CD4-positive, alpha-beta memory T cell (primary cell): ENCODE results near the gene ELL2. TPM values are rescaled to one million over a fixed set of nuclear protein-coding genes. Genes with fewer than 3 reads are reported as not detected.

Experiments
- CTCF ChIA-PET: fragments of 350-600 bp; sonication (Branson Sonifier 250); formaldehyde crosslinking; loops from one replicate; lab custom pipeline; 2021; ENCODE audit warnings: inconsistent platforms; ENCODE audit not compliant: partially characterized antibody; lab: Charles Lee
- POLR2A ChIA-PET: fragments of 350-600 bp; sonication (Branson Sonifier 250); formaldehyde crosslinking; loops from one replicate; lab custom pipeline; 2021; ENCODE audit not compliant: partially characterized antibody; lab: Charles Lee
- DNase-seq, 5 donors: peaks; one replicate each; pipeline versions ENCODE4 v3.0.0 to v3.0.0-alpha.2; 2020 to 2022; ENCODE audit warnings: mixed read lengths in 1 of 5
- H3K27ac ChIP-seq: one replicate; pipeline ENCODE4 v1.7.0; 2013; ENCODE audit warnings: low read depth, low read length
- H3K27me3 ChIP-seq: 2 replicates; pipeline ENCODE4 v1.7.0; 2013; ENCODE audit warnings: mild to moderate bottlenecking, low read length, moderate library complexity; ENCODE audit not compliant: insufficient read depth
- H3K36me3 ChIP-seq: 2 replicates; pipeline ENCODE4 v1.7.0; 2013; ENCODE audit warnings: mild to moderate bottlenecking, low read length, moderate library complexity; ENCODE audit not compliant: insufficient read depth
- H3K4me1 ChIP-seq: 2 replicates; pipeline ENCODE4 v1.7.0; 2013; ENCODE audit warnings: mild to moderate bottlenecking, low read length, moderate library complexity; ENCODE audit not compliant: insufficient read depth
- H3K4me3 ChIP-seq, 2 donors: one replicate each; pipeline ENCODE4 v1.7.0; 2013; ENCODE audit warnings: low read length in 2 of 2, mild to moderate bottlenecking in 1 of 2
- H3K9me3 ChIP-seq, 2 donors: one replicate each; pipeline ENCODE4 v1.7.0; 2013; ENCODE audit warnings: low read length in 2 of 2, control low read depth in 1 of 2; ENCODE audit not compliant: control insufficient read depth in 1 of 2
- H3K27ac Mint-ChIP-seq, 7 donors: one replicate each; pipeline ENCODE4 v1.8.0; 2020 to 2021; ENCODE audit warnings: mixed read lengths in 7 of 7, mild to moderate bottlenecking in 6 of 7, inconsistent platforms in 3 of 7, moderate library complexity in 3 of 7
- H3K27me3 Mint-ChIP-seq, 2 donors: one replicate each; pipeline ENCODE4 v1.8.0; 2020 to 2021; ENCODE audit warnings: mixed read lengths in 2 of 2
- H3K36me3 Mint-ChIP-seq, 2 donors: one replicate each; pipeline ENCODE4 v1.8.0; 2020 to 2021; ENCODE audit warnings: mixed read lengths in 2 of 2, inconsistent platforms in 1 of 2, mild to moderate bottlenecking in 1 of 2
- H3K4me1 Mint-ChIP-seq, 4 donors: one replicate each; pipeline ENCODE4 v1.8.0; 2020 to 2021; ENCODE audit warnings: mixed read lengths in 4 of 4, mild to moderate bottlenecking in 1 of 4
- H3K4me3 Mint-ChIP-seq, 8 donors: one replicate each; pipeline ENCODE4 v1.8.0; 2020 to 2021; ENCODE audit warnings: mixed read lengths in 8 of 8, mild to moderate bottlenecking in 7 of 8, moderate library complexity in 6 of 8, inconsistent platforms in 3 of 8
- H3K9me3 Mint-ChIP-seq, 8 donors: one replicate each; pipeline ENCODE4 v1.8.0; 2020 to 2021; ENCODE audit warnings: mixed read lengths in 8 of 8, mild to moderate bottlenecking in 5 of 8, inconsistent platforms in 3 of 8, moderate library complexity in 1 of 8
- intact Hi-C: fragments of 100-400 bp; cut with micrococcal nuclease; formaldehyde crosslinking; loops from one replicate; pipeline ENCODE4 v1.15.1; 2023
- polyA plus RNA-seq, 2 donors: library from polyadenylated mRNA; unstranded; fragments of 300-500 nt; fragmentation: Illumina TruSeq; gene quantifications; one replicate each; pipeline ENCODE4 v1.2.3, GENCODE V29; 2021
- total RNA-seq, 2 experiments: library from RNA; stranded (reverse); gene quantifications; one replicate each; pipeline ENCODE4 v1.2.3, GENCODE V29; 2021

The ELL2 gene
- total and polyA plus RNA-seq, 4 experiments from 2014 or later: 2.8 to 15.6 (median 9.3) TPM

DNA sequence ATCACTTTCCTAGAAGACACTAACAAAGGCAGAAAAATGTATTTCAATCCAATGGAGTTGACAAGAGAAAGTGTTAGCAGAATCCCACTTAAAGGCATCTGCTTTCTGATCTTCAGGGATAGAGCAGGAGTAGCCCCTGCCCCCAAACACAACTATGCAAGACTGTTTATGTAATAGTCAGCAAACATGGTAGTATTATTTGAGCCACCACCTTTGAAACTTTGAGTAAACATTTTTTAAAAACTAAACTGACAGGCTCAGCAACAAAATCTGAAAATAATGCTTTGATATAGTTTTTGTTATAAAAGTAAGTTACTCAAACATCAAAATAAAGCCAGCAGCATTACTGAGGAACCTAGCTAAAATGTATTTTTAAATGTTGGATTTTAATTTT, 4.8 kb downstream of the ELL2 start:
- Mint-ChIP-seq H3K4me1 (peaks cover 18 to 45% (median 34%) of the 10 kb centered on the region in 4 donors), H3K9me3 (peaks cover 0 to under 1% (median 0%) of the 10 kb centered on the region in 8 donors), H3K4me3 (no peak overlapping the region), H3K27ac (no peak overlapping the region), H3K36me3 (peaks cover under 1 to 9% of the 10 kb centered on the region in 2 donors), H3K27me3 (peaks cover 0 to 2% of the 10 kb centered on the region in 2 donors)
- no peaks in the 10 kb centered on the region for H3K36me3 ChIP-seq
- intact Hi-C loops: no loop called here
- peaks cover 22% of the 10 kb centered on the region for H3K4me1 ChIP-seq
- POLR2A ChIA-PET: no interaction called here
- no peak for DNase-seq
- H3K4me3 ChIP-seq: no peak overlapping the region
- no peak overlapping the region for H3K27ac ChIP-seq
- H3K9me3 ChIP-seq: no peaks in the 10 kb centered on the region
- CTCF ChIA-PET: no interaction called here
- no peaks in the 10 kb centered on the region for H3K27me3 ChIP-seq

DNA sequence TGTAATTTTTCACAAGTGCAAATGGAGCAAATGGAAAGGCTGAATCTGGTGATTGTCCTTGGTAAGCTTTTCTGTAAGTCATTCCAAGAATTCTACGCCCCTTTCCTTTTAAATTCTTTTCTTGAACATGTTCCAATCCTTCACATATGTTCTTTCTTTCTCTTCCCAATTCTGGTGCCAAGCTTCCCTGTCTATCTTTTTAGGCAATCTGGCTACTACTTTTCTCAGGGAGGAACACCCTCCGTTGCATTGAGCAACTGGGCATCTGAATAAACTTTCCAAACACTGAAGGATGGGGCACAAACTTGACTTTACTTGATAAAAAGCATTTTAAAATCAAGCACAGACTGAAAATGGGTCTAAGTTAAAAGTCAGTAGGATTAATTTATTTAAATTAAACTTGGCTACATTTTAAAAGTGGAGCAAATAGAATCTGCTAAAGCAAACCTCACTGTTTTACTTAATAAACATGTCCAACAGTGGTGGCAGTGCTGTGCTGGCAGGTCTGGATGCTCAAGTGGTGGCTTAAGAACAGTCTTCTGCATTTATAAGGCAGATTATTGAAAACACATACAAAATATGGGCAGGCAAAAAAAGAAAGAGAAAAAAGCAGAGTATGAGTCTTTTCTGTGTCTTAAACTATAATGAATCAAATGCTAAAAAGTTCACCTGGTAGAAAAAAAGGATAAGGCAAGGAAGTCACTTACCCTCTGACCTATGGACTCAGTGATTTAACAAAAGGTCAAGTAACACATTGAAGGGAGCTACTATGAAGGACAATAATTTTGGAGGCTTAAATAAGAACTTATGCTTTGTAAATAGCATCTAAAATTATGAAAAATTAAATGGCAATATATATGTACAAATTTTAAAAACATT, 5.4 kb downstream of the ELL2 start:
- Mint-ChIP-seq H3K9me3 (peaks cover 0 to 3% (median 0%) of the 10 kb centered on the region in 8 donors), H3K27ac (no peak overlapping the region), H3K4me3 (no peak overlapping the region), H3K36me3 (peaks cover 5 to 6% of the 10 kb centered on the region in 2 donors), H3K4me1 (peaks cover 18 to 47% (median 31%) of the 10 kb centered on the region in 4 donors), H3K27me3 (no peaks in the 10 kb centered on the region)
- intact Hi-C loops: no loop called here
- Histone ChIP-seq H3K36me3 (no peaks in the 10 kb centered on the region), H3K27ac (no peak overlapping the region), H3K4me3 (no peak overlapping the region), H3K27me3 (no peaks in the 10 kb centered on the region), H3K4me1 (peaks cover 22% of the 10 kb centered on the region), H3K9me3 (no peaks in the 10 kb centered on the region)
- ChIA-PET POLR2A (no interaction called here), CTCF (no interaction called here)
- DNase-seq: no peak

- Histone ChIP-seq H3K27me3 (no peaks in the 10 kb centered on the region), H3K4me1 (peaks cover 13% of the 10 kb centered on the region), H3K36me3 (no peaks in the 10 kb centered on the region), H3K9me3 (no peaks in the 10 kb centered on the region), H3K27ac (no peak overlapping the region), H3K4me3 (no peak overlapping the region)
- peaks cover 0 to 3% (median 0%) of the 10 kb centered on the region in 8 donors for H3K9me3 Mint-ChIP-seq
- H3K27me3 Mint-ChIP-seq: no peaks in the 10 kb centered on the region
- H3K36me3 Mint-ChIP-seq: peaks cover 0 to 6% of the 10 kb centered on the region in 2 donors
- ChIA-PET CTCF (no interaction called here), POLR2A (no interaction called here)
- H3K27ac Mint-ChIP-seq: no peak overlapping the region
- H3K4me1 Mint-ChIP-seq: peaks cover 14 to 38% (median 23%) of the 10 kb centered on the region in 4 donors
- intact Hi-C loops: no loop called here
- no peak for DNase-seq
- H3K4me3 Mint-ChIP-seq: no peak overlapping the region
Observed at GRCh38 chr5:95954716-95955115, 6.9 kb downstream of the ELL2 start.

- H3K4me3 Mint-ChIP-seq: no peak overlapping the region
- POLR2A ChIA-PET: no interaction called here
- Histone ChIP-seq H3K27me3 (no peaks in the 10 kb centered on the region), H3K4me1 (peaks cover under 1% of the 10 kb centered on the region), H3K27ac (no peak overlapping the region), H3K36me3 (no peaks in the 10 kb centered on the region), H3K4me3 (no peak overlapping the region), H3K9me3 (no peaks in the 10 kb centered on the region)
- CTCF ChIA-PET: interaction anchor here (1.3 kb wide), 1 partner anchor 8 kb away, joined by 4 read pairs; the partner anchor contains the start of gene ELL2
- peaks cover 4 to 26% (median 13%) of the 10 kb centered on the region in 4 donors for H3K4me1 Mint-ChIP-seq
- peaks cover 0 to 6% of the 10 kb centered on the region in 2 donors for H3K36me3 Mint-ChIP-seq
- no peak for DNase-seq
- no peaks in the 10 kb centered on the region for H3K27me3 Mint-ChIP-seq
- intact Hi-C loops: no loop called here
- peaks cover 0 to 3% (median 0%) of the 10 kb centered on the region in 8 donors for H3K9me3 Mint-ChIP-seq
- H3K27ac Mint-ChIP-seq: no peak overlapping the region
Observed at GRCh38 chr5:95953021-95953702, 8.5 kb downstream of the ELL2 start.

GRCh38 chr5:95951916-95952315, 9.7 kb downstream of the ELL2 start:
- Histone ChIP-seq H3K4me1 (no peaks in the 10 kb centered on the region), H3K27me3 (no peaks in the 10 kb centered on the region), H3K36me3 (no peaks in the 10 kb centered on the region), H3K9me3 (no peaks in the 10 kb centered on the region), H3K27ac (no peak overlapping the region), H3K4me3 (no peak overlapping the region)
- no peak overlapping the region for H3K4me3 Mint-ChIP-seq
- no peak for DNase-seq
- H3K9me3 Mint-ChIP-seq: peaks cover 0 to 3% (median 0%) of the 10 kb centered on the region in 8 donors
- no peak overlapping the region for H3K27ac Mint-ChIP-seq
- H3K36me3 Mint-ChIP-seq: peaks cover 0 to 6% of the 10 kb centered on the region in 2 donors
- peaks cover 0 to 20% (median 12%) of the 10 kb centered on the region in 4 donors for H3K4me1 Mint-ChIP-seq
- intact Hi-C loops: no loop called here
- H3K27me3 Mint-ChIP-seq: no peaks in the 10 kb centered on the region
- POLR2A ChIA-PET: no interaction called here
- CTCF ChIA-PET: no interaction called here

- no peak overlapping the region for H3K4me3 ChIP-seq
- Mint-ChIP-seq H3K36me3 (peaks cover 0 to 12% of the 10 kb centered on the region in 2 donors), H3K27me3 (no peaks in the 10 kb centered on the region), H3K9me3 (peaks cover 0 to 5% (median 0%) of the 10 kb centered on the region in 8 donors), H3K4me3 (no peak overlapping the region), H3K4me1 (peaks cover 13 to 27% (median 18%) of the 10 kb centered on the region in 4 donors), H3K27ac (no peak overlapping the region)
- H3K9me3 ChIP-seq: no peaks in the 10 kb centered on the region
- H3K4me1 ChIP-seq: no peaks in the 10 kb centered on the region
- CTCF ChIA-PET: no interaction called here
- intact Hi-C loops: no loop called here
- no peak overlapping the region for H3K27ac ChIP-seq
- no peaks in the 10 kb centered on the region for H3K27me3 ChIP-seq
- POLR2A ChIA-PET: no interaction called here
- no peaks in the 10 kb centered on the region for H3K36me3 ChIP-seq
- no peak for DNase-seq
Observed at GRCh38 chr5:95949810-95950209, 11.8 kb downstream of the ELL2 start.

- Histone ChIP-seq H3K9me3 (no peaks in the 10 kb centered on the region), H3K27ac (no peak overlapping the region), H3K27me3 (no peaks in the 10 kb centered on the region), H3K4me3 (no peak overlapping the region), H3K4me1 (no peaks in the 10 kb centered on the region), H3K36me3 (no peaks in the 10 kb centered on the region)
- Mint-ChIP-seq H3K27me3 (no peaks in the 10 kb centered on the region), H3K4me3 (no peak overlapping the region), H3K4me1 (peaks cover 14 to 24% (median 18%) of the 10 kb centered on the region in 4 donors), H3K27ac (no peak overlapping the region), H3K9me3 (peaks cover 0 to 5% (median 0%) of the 10 kb centered on the region in 8 donors), H3K36me3 (peaks cover 0 to 12% of the 10 kb centered on the region in 2 donors)
- POLR2A ChIA-PET: no interaction called here
- CTCF ChIA-PET: interaction anchor here (0.9 kb wide), 1 partner anchor 13 kb away, joined by 4 read pairs; the partner anchor contains the start of gene ELL2
- intact Hi-C loops: no loop called here
- DNase-seq: no peak
Observed at GRCh38 chr5:95948631-95949030, 13.0 kb downstream of the ELL2 start.
